HT-29 (cell line): ENCODE results near the gene MTMR2. TPM values are rescaled to one million over a fixed set of nuclear protein-coding genes. Genes with fewer than 3 reads are reported as not detected.
"Not testable (repeated sequence)": the region's sequence is repeated elsewhere in the genome, so short reads cannot be mapped to it uniquely, and the experiment has no call there.

ENCODE experiments used
- DNase-seq: peaks from one replicate; pipeline ENCODE4 v3.0.0-alpha.2; 2015; ENCODE audit warnings: low spot score
- total RNA-seq: library from RNA; depleted of rRNA; stranded (reverse); fragments of >200 nt; shearing (Covaris generic); gene quantifications from 2 replicates; pipeline ENCODE4 v1.2.3, GENCODE V29; 2014

MTMR2 gene
- total RNA-seq, 1 experiment from 2014 or later = 22.2 TPM

DNA sequence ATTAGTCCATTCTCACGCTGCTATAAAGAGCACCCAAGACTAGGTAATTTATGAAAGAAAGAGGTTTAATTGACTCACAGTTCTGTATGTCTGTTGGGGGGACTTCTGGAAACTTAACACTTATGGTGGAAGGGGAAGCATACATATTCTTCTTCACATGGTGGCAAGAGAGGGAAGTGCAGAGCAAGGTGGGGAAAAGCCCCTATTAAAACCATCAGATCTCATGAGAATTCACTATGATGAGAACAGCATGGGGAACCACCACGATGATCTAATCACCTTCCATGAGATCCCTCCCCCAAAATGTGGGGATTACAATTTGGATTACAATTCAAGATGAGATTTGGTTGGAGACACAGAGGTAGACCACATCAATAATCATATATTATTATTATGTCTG, 107.9 kb downstream of the MTMR2 start:
- DNase-seq = no peak

DNA sequence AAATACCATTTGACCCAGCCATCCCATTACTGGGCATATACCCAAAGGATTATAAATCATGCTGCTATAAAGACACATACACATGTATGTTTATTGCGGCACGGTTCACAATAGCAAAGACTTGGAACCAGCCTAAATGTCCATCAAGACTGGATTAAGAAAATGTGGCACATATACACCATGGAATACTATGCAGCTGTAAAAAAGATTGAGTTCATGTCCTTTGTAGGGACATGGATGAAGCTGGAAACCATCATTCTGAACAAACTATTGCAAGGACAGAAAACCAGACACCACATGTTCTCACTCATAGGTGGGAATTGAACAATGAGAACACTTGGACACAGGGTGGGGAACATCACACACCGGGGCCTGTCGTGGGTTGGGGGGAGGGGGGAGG, 112.9 kb downstream of the MTMR2 start:
- not testable (repeated sequence) for DNase-seq

DNA sequence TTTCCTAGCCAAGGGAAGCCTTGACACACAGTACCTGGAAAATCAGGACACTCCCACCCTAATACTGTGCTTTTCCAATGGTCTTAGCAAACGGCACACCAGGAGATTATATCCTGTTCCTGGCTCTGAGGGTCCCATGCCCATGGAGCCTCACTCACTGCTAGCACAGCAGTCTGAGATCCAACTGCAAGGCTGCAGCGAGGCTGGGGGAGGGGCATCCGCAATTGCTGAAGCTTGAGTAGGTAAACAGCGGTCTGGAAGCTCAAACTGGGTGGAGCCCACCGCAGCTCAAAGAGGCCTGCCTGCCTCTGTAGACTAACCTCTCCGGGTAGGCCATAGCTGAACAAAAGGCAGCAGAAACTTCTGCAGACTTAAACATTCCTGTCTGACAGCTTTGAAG, 117.4 kb downstream of the MTMR2 start:
- not testable (repeated sequence) for DNase-seq

DNA sequence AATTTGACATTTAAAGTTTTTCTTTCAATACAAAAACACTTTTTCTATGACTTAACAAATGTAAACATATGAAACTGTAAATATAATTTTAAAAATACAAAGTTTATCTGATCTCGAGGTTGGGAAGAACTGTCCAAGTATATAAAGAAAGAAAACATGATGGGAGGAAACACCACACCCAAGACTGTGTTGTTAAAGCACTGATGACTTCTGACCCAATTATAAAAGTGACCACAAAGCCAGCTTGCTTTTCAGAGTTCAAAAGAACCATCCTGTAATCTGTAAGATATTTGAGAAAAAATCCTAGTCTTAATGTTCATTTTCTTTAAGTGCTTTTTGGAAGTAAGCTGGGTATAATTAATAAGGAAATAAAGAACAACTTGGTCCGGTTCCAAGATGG, 118.0 kb downstream of the MTMR2 start:
- no peak for DNase-seq

DNA sequence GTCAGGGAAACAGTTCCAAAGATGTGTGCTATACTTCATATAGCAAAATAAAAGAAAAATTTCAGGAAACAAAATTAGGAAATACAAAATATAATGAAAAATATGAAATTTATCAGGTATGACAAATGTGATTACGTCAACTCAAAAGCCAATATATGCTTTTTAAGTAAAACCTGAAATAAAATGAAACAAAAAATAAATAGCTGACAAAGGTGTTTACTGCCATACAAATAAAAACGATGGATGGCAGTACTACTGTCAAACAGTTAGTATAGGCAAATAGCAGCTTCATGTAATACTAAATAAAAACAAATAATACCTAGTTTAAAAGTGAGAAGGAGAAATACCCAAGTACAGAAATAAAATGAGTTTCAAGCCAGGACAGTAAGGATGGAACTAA, 119.9 kb downstream of the MTMR2 start:
- no peak for DNase-seq

DNA sequence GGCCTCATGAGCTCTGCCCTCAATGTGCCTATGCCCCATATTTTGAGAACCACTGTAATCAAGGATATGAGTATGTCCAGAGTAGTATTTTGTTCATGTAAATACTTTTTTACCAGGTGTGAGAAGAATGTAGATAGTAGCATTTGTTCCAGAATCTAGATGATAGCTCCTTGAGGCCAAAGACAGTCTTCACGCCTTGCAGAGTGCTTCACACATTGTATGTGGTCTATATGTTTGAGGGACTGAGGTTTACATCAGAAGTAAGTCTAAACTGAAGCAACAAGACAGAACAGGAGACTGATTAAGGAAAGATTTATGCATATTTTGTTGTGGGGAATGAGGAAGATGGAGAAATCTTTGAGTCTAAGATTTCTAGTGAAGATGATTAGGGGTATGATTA, 121.1 kb downstream of the MTMR2 start:
- no peak for DNase-seq

DNA sequence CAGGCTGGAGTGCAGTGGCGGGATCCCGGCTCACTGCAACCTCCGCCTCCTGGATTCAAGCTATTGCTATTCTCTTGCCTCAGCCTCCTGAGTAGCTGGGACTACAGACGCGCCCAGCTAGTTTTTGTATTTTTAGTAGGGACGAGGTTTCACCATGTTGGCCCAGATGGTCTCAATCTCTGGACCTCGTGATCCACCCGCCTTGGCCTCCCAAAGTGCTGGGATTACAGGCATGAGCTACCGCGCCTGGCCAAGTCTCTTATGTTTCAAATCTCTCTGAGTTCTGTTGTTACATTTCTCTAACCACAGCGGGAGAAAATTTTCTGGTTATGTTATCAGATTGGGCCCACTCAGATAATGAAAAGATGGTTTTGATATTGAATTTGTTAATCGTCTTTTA, 123.5 kb downstream of the MTMR2 start:
- DNase-seq = no peak

DNA sequence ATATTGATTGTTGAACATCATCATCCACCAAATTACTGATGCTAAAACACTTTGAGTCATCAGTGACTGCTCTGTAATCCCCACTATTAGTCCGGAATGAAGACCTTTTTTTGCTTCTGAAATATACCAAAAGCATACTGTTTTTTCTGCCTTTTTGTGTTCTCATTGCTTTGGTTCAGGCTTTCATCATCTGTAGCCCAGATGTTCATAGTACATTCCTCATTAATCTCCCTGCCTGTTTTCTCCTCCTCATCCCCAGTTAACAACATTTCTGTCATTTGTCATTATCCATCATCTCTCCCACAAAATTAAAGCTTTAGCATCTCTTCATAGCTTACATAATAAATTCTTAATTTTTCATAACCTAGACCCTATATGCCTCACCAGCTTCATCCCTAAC, 124.4 kb downstream of the MTMR2 start:
- no peak for DNase-seq

DNA sequence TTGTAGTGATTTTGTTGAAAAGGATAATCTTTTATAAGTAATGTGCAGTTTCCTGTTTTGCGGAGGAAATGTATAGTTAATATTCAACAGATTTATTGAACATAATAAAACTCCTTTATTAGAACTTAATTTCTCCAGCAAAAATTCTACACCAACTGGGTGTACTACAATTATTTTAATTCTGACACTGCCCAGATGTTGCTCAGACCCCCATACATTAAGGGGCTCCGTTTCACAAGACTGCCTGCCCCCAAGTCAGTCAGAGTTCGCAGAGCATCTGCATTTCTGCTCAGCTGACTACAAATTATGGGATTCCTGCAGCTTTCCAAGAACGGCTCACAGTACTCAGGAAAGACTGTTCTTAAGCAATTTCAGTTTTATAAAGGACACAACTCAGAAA, 127.4 kb downstream of the MTMR2 start:
- DNase-seq = no peak

DNA sequence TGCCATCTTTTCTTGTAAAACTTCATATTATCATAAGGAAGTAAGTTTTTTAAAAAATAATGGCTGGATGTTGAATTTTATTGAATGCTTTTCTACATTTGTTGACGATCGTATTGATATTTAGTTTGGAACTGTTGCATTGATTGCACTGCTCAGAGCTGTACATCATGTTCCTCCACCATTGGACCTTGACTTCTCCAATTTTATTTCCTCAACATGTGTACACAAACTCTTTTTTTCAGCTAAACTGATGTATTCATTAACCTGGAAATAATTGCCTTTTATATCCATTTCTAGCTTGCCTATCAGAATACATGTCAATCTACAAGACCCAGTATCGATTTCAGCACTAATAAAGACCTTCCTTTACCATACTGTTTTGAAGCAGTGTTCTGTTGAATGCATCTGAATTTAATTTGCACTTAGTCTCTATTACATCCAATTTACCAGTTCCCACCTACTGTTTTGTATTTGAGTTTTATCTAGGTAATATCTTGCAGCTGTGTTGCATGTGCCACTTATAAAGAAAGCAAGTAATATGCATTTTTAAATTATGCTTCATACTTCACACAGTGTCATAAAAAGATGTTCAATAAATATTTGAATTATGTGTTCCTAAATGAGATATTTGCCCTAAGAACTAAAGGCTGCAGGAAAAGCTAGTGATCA, 128.1 kb downstream of the MTMR2 start:
- DNase-seq = no peak

DNA sequence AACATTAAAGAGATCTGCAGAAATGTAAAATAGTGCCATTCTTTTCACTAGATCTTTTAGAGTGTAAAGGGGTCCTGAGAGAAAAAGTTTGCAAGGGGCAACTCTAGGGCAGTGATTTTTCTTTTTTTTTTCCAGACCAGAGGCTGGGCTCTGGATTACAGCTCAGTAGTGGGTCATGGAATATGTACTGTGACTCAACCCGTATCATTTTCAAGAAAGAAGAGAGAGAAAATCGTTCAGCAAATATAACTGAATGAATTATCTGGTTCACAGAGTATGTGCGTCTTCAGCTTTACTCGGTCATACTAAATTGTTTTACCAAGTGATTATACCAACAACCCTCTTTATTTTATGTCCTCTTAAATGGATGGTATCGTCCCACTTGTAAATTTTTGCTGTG, 129.8 kb downstream of the MTMR2 start:
- DNase-seq = no peak

DNA sequence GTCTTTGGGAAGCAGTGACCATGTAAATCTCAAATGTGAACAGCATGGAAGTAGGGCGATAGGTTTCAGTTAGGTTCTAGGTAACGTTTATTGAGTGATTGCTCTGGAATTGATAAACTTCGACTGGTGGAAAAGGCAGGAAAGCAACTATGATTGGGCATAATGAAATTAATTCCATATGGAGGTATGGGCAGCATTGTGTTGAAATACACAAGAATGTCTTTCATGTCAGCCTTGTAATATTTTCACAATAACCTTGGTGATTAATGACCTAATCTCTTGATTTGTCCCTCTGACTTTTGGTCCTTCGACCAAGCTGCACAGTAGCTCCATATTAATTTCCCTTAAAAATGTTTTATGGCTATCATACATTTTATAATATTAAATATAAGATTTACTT, 130.8 kb downstream of the MTMR2 start:
- DNase-seq = no peak

DNA sequence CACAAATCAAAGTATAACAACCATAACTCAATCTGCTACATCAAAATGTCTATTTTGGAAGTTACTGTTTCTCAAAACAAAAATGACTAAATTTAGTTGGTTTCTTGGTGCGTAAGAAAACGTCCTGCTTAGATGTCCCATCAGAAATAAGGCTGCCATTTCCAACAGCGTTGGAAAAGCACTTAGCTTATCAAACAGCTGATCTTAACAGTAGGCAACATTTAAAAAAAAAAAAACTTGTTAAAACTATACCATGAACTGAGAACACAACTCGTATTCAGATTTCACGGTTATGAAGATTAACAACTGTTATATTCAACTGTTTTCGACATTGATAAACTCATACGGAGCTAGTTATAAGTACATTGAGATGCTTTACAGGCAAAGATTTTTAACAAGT, 131.2 kb downstream of the MTMR2 start:
- DNase-seq = no peak

DNA sequence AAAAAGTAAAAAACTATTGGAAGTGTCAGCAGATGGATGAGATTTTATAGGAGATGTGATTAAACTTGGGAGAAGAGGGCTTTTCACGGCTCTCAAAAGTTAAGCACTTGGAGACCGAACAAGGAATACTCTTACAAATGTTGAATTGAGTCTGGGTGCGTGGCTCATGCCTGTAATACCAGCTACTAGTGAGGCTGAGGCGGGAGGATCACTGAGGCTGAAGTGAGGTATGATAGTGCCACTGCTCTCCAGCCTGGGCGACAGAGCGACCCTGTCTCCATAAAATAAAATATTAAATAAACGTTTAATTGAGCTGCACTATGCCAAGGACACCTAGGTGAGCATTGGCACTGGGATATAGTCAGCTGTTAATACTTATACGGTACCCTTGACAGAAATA, 131.7 kb downstream of the MTMR2 start:
- no peak for DNase-seq

DNA sequence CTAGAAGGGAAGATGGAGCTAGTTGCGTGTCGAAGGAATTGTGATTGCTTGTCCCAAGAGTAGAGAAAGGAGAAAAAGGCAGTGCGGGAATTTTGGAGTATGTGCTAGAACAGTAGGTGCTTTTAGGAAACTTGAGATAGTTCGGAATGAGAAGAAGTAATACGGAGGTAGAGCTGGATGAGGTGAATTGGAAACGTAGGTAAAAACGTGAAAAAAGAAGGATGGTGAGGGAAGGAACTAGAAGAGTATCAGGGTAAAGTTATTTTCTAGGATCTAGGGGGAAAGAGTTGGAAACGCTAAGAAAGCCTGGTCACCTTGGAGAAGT, 132.2 kb downstream of the MTMR2 start:
- no peak for DNase-seq

DNA sequence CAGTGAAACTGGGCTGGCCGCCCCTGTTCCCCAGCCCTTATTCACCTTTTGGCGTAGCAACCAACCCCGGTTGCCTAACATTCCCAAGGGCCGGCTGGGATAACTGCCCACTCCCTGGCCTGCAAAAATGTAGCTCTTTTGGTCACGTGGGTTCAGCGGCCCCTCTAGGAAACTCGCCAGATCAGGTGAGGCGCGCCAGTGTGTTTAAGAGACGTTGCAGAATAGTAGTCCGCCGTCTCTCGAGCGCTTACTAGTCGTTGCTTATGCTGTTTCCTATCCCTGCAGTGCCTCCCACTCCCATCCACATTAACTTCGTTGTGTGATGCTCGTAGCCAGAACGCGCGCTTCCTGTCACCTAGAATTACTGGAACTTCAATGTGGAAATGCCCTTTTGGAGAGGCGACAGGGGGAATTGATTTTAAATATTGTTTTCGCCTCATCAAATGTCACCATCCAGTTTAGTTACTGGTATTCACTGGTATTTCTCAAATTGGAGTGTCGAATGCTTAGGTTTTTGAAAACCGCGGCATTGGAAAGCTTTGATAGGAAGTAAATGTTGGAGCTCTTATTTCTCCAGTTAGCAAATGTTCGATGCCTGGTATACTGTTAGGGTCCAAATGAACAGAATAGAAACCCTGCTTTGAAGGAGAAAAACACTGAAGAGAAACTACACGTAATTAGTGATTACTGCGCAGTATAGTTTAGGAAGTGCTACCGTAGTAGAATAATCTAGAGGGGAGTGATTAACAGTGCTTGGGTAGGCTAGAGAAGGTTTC, 132.8 kb downstream of the MTMR2 start:
- peak; percentile 88 for DNase-seq

DNA sequence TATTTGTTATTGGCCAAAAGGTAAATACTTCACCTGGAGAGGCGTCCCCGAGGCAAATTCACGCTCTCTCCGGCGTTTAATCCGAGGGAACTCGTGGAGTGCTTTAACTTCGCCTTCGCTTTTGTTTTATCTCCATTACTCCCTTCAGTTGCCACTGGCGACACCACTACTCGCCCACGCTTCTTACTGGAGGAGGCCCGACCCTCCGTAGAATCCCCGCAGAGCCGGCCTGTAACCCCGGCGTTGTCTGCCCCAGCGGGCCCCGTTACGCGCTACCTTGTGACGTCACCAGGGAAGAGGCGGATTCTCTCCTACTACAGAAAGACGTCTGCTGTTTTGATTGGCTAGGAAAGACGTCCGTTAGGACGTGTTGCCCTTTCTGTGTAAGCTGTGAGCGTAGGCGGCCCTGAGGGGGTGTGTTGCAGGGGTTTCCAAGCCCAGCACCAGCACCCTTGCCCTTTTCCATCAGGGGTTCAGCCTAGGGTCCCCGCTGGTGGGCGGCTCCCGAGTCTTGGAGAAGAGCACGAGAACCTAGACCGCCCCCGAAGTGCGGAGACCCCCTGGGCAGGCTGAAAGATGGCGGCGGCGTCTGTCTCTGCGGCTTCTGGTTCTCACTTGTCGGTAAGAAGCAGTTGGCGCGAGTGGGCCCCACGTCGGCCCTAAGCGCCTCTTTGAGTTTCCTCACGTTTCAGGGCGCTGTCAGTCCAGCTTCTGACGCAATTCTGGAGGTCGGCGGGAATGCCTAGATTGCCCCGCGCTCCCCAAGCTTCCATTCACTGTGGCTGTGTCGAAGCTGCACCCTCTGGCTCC, 133.6 kb downstream of the MTMR2 start, which contains the start of gene CEP57:
Gene CEP57 (plus strand): TSS at position 376 of the 810 bp plus-strand sequence. CDS start 201 bp downstream, at position 577.
- peak; percentile 98 for DNase-seq

DNA sequence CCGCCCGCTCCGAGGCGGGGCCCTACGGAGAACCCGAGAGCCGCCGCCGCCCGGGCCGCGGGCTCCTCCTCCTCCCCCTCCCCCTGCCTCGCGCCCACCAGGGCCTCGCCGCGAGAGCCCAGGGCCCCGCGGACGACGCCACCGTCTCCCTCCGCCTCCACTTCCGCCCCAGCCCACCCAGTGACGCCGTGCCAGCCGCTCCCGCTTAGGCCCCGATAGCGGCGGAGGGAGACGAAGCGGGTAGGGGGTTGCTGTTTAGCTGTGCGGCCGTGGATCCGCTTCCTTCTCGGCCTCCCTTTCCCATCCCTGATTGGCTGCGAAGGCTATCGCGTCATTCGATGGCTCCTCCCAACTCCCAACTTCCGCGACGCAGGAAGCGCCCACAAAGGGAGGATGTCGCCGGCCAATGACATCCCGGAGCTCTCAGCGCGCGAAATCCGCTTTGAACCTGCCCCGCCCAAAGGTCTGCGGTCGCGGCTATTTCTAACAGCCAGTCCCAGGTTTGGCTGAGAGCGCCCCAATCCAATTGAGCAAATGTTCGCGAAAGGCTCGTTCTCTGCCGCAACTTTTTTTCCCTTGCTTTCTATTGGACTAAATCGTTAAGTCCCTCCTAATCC, 134.3 kb downstream of the MTMR2 start, which contains the start of gene FAM76B:
Gene FAM76B (minus strand): TSS at position 277 of the 617 bp plus-strand sequence. CDS start 304 bp downstream, outside the sequence.
- peak; percentile 99 for DNase-seq

DNA sequence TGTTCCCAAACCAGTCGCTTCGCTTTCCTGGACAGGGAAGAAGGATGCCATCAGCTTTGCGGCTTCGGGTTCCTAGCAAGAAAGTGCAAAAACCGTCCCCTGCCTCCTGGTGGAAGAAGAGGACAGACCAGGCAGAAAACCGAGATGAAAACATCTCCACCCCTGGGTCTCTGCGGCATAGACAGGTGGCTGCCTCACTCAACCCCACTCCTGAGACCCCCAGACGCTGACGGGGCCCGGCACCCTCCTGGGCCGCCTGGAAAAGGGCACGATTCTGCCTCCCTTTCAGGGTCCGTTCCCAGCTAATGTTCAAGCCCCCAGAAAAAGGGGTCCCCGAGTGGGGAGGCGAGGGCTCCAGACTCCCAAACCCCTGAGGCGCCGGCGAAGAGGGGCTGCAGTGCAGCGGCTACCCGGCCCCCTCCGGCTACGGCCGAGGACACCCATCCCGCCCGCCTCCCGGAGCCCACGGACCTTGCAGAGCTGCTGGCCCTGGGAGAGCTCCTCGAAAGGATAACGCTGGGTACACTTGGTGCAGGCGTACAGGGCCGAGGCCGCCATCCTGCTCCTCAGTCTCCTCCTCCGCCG, 134.9 kb downstream of the MTMR2 start:
- peak; percentile 66 for DNase-seq
